HCT116 (cell line): ENCODE data around the gene PER2. TPM values are rescaled to one million over a fixed set of nuclear protein-coding genes. Genes with fewer than 3 reads are reported as not detected.
"Not testable (repeated sequence)": the region's sequence is repeated elsewhere in the genome, so short reads cannot be mapped to it uniquely, and the experiment has no call there.

Experiments used
- ATAC-seq: fragments of 200-7000 bp; cut with Tn5 transposase; 2 replicates; pipeline ENCODE4 v1.9.1; 2020; ENCODE audit warnings: mild to moderate bottlenecking, moderate library complexity
- BruUV-seq: library from RNA; stranded (reverse); fragments of 400-500 nt; replicated peaks from 2 replicates; lab custom pipeline; 2021; lab: Mats Ljungman, UMichigan
- CTCF ChIA-PET: fragments of 300-600 bp; sonication (Branson Sonifier 250); formaldehyde crosslinking; loops from one replicate; lab custom pipeline; 2021; ENCODE audit warnings: antibody characterized with exemption; lab: Charles Lee
- POLR2A ChIA-PET: fragments of 300-600, 350-600 bp; sonication (Branson Sonifier 250); formaldehyde crosslinking; loops from one replicate; lab custom pipeline; 2021; ENCODE audit warnings: antibody characterized with exemption; lab: Charles Lee
- RAD21 ChIA-PET, 2 experiments: fragments of 300-600 bp; sonication (Branson Sonifier 250); formaldehyde crosslinking; loops; one replicate each; lab custom pipeline; 2023; ENCODE audit warnings: low total read pairs in 2 of 2; ENCODE audit not compliant: uncharacterized antibody in 2 of 2, unreplicated experiment in 2 of 2, low non-redundant PET in 1 of 2; lab: Charles Lee
- DNase-seq: peaks from one replicate; pipeline ENCODE4 v3.0.0-alpha.2; 2010; ENCODE audit warnings: low read depth, low spot score
- H2AFZ ChIP-seq: fragments of 200-600 bp; shearing (Covaris generic), sonication (generic); 2 replicates; pipeline ENCODE4 v1.6.1; 2017; ENCODE audit warnings: low read depth, mixed run types, mixed read lengths, antibody characterized with exemption, low read length; ENCODE audit not compliant: poor library complexity, severe bottlenecking
- H3K27ac ChIP-seq: 2 replicates; pipeline ENCODE4 v1.5.1; 2012; ENCODE audit warnings: low read depth, low read length
- H3K27me3 ChIP-seq: fragments of 200-600 bp; sonication (generic); 2 replicates; pipeline ENCODE4 v1.6.1; 2016; ENCODE audit warnings: mixed run types, low read length, mixed read lengths; ENCODE audit not compliant: insufficient read depth
- H3K36me3 ChIP-seq, 2 experiments: fragments of 200-500 bp in 1 of 2; fragments of 200-600 bp in 1 of 2; sonication (Bioruptor generic) in 1 of 2; sonication (generic) in 1 of 2; 2 replicates each; pipeline versions ENCODE4 v1.5.1 to v1.6.1; 2014 to 2016; ENCODE audit warnings: low read length in 2 of 2, inconsistent platforms in 1 of 2, mixed read lengths in 1 of 2, mixed run types in 1 of 2; ENCODE audit not compliant: insufficient read depth in 2 of 2, control insufficient read depth in 1 of 2
- H3K4me1 ChIP-seq, 2 experiments: fragments of 200-600 bp in 1 of 2; sonication (generic) in 1 of 2; 2 replicates each; pipeline versions ENCODE4 v1.5.1 to v1.6.1; 2012 to 2017; ENCODE audit warnings: low read length in 2 of 2, inconsistent platforms in 1 of 2, mild to moderate bottlenecking in 1 of 2, mixed read lengths in 1 of 2, mixed run types in 1 of 2, moderate library complexity in 1 of 2; ENCODE audit not compliant: insufficient read depth in 2 of 2, control insufficient read depth in 1 of 2
- H3K4me2 ChIP-seq: fragments of 200-600 bp; sonication (generic); 2 replicates; pipeline ENCODE4 v1.6.1; 2017; ENCODE audit warnings: mixed run types, low read length, mixed read lengths
- H3K4me3 ChIP-seq, 2 experiments: fragments of 200-600 bp in 1 of 2; sonication (generic) in 1 of 2; replicated peaks in 1 of 2; 2 replicates each; pipeline ENCODE4 v1.5.1; 2011 to 2016; ENCODE audit warnings: low read length in 2 of 2, control low read depth in 1 of 2, low read depth in 1 of 2, mild to moderate bottlenecking in 1 of 2, mixed read lengths in 1 of 2, mixed run types in 1 of 2
- H3K79me2 ChIP-seq: fragments of 200-600 bp; sonication (generic); 2 replicates; pipeline ENCODE4 v1.6.1; 2017; ENCODE audit warnings: mild to moderate bottlenecking, mixed run types, low read length, moderate library complexity, mixed read lengths; ENCODE audit not compliant: insufficient read depth
- H3K9ac ChIP-seq: fragments of 200-600 bp; sonication (generic); 2 replicates; pipeline ENCODE4 v1.6.1; 2016; ENCODE audit warnings: low read length, mixed read lengths
- H3K9me2 ChIP-seq: fragments of 200-600 bp; sonication (generic), shearing (Covaris generic); 2 replicates; pipeline ENCODE4 v1.6.1; 2017; ENCODE audit warnings: mixed run types, mild to moderate bottlenecking, moderate library complexity; ENCODE audit not compliant: insufficient read depth
- H3K9me3 ChIP-seq, 2 experiments: fragments of 200-500 bp in 1 of 2; fragments of 200-600 bp in 1 of 2; sonication (Bioruptor generic) in 1 of 2; sonication (generic) in 1 of 2; 2 replicates each; pipeline ENCODE4 v1.6.1; 2014 to 2017; ENCODE audit warnings: low read length in 2 of 2, mixed read lengths in 2 of 2, inconsistent platforms in 1 of 2, low read depth in 1 of 2, mild to moderate bottlenecking in 1 of 2, mixed run types in 1 of 2, moderate library complexity in 1 of 2; ENCODE audit not compliant: control insufficient read depth in 1 of 2, insufficient read depth in 1 of 2
- H4K20me1 ChIP-seq: fragments of 200-600 bp; sonication (generic), shearing (Covaris generic); 2 replicates; pipeline ENCODE4 v1.6.1; 2017; ENCODE audit warnings: mixed run types, mild to moderate bottlenecking, moderate library complexity; ENCODE audit not compliant: insufficient read depth
- EGR1 ChIP-seq: IDR thresholded peaks from 2 replicates; pipeline ENCODE4 v1.6.1; 2012; ENCODE audit warnings: low read depth
- FOSL1 ChIP-seq: IDR thresholded peaks from 2 replicates; pipeline ENCODE4 v1.6.1; 2012; ENCODE audit warnings: low read depth
- POLR2A ChIP-seq: IDR thresholded peaks from 2 replicates; pipeline ENCODE4 v1.7.0; 2011; ENCODE audit warnings: borderline replicate concordance; ENCODE audit not compliant: insufficient read depth, insufficient read length; ENCODE audit errors: extremely low read depth
- SIN3A ChIP-seq: IDR thresholded peaks from 2 replicates; pipeline ENCODE4 v1.6.1; 2012; ENCODE audit warnings: low read depth
- SP1 ChIP-seq: IDR thresholded peaks from 2 replicates; pipeline ENCODE4 v1.6.1; 2012; ENCODE audit warnings: low read depth
- SRF ChIP-seq: IDR thresholded peaks from 2 replicates; pipeline ENCODE4 v1.6.1; 2012; ENCODE audit warnings: low read depth
- YY1 ChIP-seq: IDR thresholded peaks from 2 replicates; pipeline ENCODE4 v1.6.1; 2011; ENCODE audit warnings: low read length, low read depth, moderate library complexity, mild to moderate bottlenecking; ENCODE audit not compliant: insufficient replicate concordance; ENCODE audit errors: extremely low read depth
- ZNF274 ChIP-seq: fragments of 200-500 bp; sonication (Bioruptor generic); IDR thresholded peaks from 2 replicates; pipeline ENCODE4 v1.6.1; 2014; ENCODE audit warnings: mild to moderate bottlenecking, low read depth, low read length, inconsistent platforms
- intact Hi-C: fragments of 100-400 bp; cut with micrococcal nuclease; formaldehyde crosslinking; loops from 2 replicates; pipeline ENCODE4 v1.10.0; 2022
- total RNA-seq: library from RNA; stranded (reverse); gene quantifications from one replicate; pipeline ENCODE4 v1.2.1, GENCODE V29; 2021; ENCODE audit not compliant: unreplicated experiment
- TF ChIP-seq, protein P1 (sequence below): IDR thresholded peaks from 2 replicates; pipeline ENCODE4 v1.6.1; 2012
- TF ChIP-seq, protein P2 (sequence below): IDR thresholded peaks from 2 replicates; pipeline ENCODE4 v1.6.1; 2012

Gene PER2
- total RNA-seq, 1 experiment from 2014 or later, result 18.7 TPM

DNA sequence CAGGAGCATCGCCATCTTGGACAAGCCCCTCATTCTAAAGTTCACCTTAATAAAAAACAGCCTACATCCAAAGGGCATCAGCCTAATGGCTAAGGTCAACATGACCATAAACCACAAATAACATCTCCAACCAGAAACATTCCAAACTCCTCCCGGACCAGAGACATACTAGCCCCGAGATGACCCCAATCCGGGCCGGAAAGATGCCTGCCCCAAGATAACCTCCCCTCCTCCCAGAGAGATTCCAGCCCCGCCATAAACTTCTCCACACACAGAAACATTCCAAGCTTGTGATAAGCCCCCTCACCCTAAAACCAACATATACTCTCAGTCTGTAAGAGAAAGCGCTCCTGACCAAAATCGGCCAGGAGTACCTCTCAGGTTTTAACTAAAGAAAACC is 16.7 kb downstream of the PER2 start:
- H3K4me1 ChIP-seq, BruUV-seq, CTCF ChIA-PET, ATAC-seq, H4K20me1 ChIP-seq, H3K9me3 ChIP-seq, H2AFZ ChIP-seq, H3K9me2 ChIP-seq, H3K4me2 ChIP-seq, H3K9ac ChIP-seq, DNase-seq, H3K79me2 ChIP-seq, H3K27me3 ChIP-seq, intact Hi-C loops, H3K27ac ChIP-seq, H3K4me3 ChIP-seq, POLR2A ChIA-PET, RAD21 ChIA-PET: not testable (repeated sequence)
- H3K36me3 ChIP-seq, result peaks cover 11% of the 10 kb centered on the region in 2 experiments

DNA sequence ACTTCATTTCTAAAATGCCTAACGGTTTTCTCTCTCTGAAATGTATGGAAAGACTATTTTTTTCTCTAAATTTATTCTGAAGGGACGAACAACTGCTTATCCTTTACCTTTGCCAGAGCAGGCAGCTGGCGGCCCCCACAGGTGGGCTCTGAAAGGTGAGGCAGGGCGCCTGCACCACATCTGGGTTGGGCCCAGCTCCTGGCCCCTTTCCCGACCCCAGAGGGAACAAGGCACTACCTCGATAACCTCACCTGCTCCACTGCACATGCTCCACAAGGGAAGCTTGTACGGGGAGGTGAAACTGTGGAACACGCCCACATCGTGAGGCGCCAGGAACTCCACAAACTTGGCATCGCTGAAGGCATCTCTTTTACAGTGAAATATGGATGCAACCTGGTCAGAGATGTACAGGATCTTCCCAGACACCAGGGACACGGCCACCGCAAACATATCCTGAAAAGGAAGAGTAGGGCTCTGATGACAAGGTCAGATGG is 17.3 kb downstream of the PER2 start:
- Histone ChIP-seq H3K9ac (no peak overlapping the region), H3K36me3 (peaks cover 6 to 11% of the 10 kb centered on the region in 2 experiments), H3K4me3 (no peak overlapping the region), H4K20me1 (no peaks in the 10 kb centered on the region), H3K79me2 (no peaks in the 10 kb centered on the region), H3K4me1 (peaks cover 3 to 9% of the 10 kb centered on the region in 2 experiments; a peak in 3 of 4 replicates), H3K4me2 (no peak overlapping the region), H2AFZ (no peak overlapping the region), H3K9me2 (no peaks in the 10 kb centered on the region), H3K27ac (no peak overlapping the region), H3K9me3 (no peaks in the 10 kb centered on the region), H3K27me3 (no peaks in the 10 kb centered on the region)
- BruUV-seq, result no TSS peak
- ChIA-PET CTCF (no interaction called here), POLR2A (no interaction called here), RAD21 (no interaction called here)
- intact Hi-C loops, result no loop called here
- TF ChIP-seq POLR2A (no peak), YY1 (no peak), ZNF274 (no peak), SRF (no peak), EGR1 (no peak), FOSL1 (no peak), SIN3A (no peak), SP1 (no peak)
- TF ChIP-seq, protein P1, sequence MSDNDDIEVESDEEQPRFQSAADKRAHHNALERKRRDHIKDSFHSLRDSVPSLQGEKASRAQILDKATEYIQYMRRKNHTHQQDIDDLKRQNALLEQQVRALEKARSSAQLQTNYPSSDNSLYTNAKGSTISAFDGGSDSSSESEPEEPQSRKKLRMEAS, result no peak
- TF ChIP-seq, protein P2, sequence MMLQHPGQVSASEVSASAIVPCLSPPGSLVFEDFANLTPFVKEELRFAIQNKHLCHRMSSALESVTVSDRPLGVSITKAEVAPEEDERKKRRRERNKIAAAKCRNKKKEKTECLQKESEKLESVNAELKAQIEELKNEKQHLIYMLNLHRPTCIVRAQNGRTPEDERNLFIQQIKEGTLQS, result no peak
- ATAC-seq (no peak), DNase-seq (no peak)
